IPS DF 19.7 (cell line): ENCODE data around the gene DEFB131B.
"Not testable (repeated sequence)": the region's sequence is repeated elsewhere in the genome, so short reads cannot be mapped to it uniquely, and the experiment has no call there.

Experiments
- DNase-seq: peaks from one replicate; pipeline ENCODE4 v3.0.0-alpha.2; 2013; ENCODE audit warnings: low read depth, low spot score

The DEFB131B gene

GRCh38 chr11:71911321-71911985 is 33.2 kb downstream of the DEFB131B start:
- DNase-seq, result not testable (repeated sequence)

DNA sequence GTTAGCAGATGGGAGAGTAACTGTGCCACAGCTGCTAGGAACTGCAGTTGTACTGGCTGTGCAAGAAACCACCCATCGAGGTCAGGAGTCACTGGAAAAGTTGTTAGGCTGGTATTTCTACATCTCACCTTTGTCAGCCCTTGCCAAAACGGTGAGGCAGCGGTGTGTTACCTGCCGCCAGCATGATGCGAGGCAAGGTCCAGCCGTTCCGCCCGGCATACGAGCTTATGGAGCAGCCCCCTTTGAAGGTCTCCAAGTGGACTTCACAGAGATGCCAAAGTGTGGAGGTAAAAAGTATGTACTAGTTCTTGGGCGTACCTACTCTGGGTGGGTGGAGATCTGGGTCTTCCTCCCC is 33.7 kb downstream of the DEFB131B start:
- DNase-seq, result not testable (repeated sequence)

- no peak for DNase-seq
Measured at GRCh38 chr11:71913756-71914526, 35.7 kb downstream of the DEFB131B start.

DNA sequence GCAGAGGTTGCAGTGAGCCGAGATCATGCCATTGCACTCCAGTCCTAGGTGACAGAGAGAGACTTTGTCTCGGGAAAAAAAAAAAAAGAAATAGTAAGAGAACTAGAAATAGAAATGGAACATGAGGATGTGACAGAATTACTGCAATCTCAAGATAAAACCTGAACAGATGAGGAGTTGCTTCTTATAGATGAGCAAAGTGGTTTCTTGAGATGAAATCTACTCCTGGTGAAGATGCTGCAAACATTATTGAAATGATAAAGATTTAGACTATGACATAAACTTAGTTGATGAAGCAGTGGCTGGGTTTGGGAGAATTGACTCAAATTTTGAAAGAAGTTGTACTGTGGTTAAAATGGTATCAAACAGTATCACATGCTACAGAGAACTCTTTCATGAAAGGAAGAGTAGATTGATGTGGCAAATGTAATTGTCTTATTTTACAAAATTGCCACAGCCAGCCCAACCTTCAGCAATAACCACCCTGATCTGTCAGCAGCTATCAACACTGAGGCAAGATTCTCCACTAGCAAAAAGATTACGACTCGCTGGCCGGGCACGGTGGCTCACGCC is 36.5 kb downstream of the DEFB131B start:
- no peak for DNase-seq

DNA sequence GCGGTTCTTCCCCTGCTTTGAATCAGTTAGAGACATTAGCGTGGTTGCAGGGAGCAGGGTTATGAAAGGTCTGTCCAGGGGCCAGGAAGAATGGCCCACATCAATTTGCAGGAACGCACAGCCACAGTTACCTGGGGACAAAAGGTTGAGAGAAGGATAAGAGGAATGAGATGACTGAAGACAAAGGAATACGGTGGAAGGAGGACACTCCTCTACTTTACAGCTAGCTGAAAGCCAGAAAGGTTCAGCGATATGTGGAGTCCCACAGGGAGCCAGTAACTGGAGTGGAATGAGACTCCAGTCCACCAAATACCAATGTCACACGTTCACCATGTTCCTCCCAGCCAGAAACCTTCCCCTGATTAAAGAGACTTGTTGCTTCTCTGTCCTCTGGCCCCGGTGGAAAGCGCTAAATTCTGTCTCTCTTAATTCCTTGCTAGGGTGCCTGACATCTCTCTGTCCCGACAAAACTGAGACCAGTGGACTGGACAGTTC is 39.4 kb downstream of the DEFB131B start:
- no peak for DNase-seq

DNA sequence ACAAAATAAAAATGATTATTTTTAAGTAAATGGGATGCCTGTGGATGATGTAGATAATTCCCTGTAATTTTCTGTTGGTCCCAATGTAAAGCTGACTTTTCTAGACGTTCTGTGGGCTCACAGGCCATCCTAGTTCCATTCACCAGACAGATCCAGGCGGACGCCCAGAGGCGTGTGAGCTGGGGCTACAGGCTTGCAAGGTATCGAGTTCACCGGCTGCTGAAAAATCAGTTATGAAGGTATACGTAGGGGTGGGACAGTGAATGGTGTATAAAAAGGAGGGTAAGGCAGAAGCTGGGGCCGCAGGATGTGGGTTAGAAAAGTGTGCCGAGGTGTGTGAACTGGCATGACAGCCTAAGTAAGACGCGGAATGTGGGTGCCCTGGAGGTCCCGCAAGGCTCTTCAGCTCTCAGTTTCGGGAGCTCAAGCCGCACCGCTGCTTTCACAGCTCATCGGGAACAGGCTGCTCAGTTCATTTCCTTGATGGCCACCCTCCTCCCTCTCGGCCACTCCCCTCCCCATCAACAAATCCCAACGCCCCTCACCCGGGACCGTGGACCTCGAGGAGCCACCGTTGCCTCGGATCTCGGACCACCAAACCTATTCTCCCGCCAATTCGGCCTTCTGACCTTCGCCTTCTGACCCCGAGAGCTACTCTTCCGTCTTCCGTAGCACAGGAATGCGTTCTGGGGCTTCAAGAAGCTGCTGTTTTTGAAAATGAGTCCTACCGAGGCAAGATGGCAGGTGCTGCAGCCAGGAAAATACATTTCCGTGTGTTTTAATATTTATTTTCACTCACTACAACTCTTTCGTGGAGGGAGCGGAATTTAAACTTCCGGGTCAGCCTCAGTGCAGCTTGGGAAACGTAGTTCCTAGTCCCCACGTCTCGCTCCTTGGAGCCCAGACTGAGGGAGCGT is 49.8 kb downstream of the DEFB131B start, which contains the start of gene XNDC1N:
XNDC1N (minus strand) TSS at position 775 of the 917 bp plus-strand sequence. CDS start 5,241 bp downstream, outside the sequence.
- DNase-seq, result peak; percentile 72

DNA sequence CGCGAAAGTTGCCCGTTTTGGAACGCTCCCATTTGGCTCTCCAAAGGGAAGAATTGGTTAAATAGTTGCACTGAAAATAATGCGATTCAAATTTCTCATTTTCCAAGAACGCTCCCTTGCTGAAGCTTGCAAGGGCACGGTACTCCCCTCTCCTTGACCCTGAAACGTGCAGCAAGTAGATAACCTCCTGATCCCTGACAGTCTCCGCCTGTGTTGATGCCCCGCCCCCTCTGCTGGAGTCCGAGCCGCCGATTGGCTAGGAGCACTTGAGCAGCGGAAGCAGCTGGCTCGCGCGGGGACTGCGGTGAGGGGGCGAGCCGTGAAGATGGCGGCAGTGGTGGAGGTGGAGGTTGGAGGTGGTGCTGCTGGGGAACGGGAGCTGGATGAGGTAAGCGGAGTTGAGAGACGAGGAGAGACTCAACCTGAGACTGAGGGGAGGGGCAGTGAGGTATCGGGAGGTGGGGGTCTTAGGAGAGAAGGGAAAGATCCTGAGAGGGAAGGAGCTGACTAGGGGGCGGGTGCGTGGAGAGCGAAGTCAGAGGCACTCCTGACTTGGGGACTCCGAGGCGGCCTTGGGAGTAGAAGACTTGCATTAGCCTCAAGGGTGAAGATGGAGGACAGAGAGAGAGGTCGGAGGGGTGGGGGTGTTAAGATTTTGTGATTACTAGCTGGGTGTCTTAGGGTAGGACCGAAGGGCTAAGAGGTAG is 50.6 kb downstream of the DEFB131B start, which contains the start of gene RNF121:
RNF121 (plus strand) TSS at position 310 of the 707 bp plus-strand sequence; CDS start at position 326, 16 bp downstream.
- DNase-seq, result peak; percentile 83

DNA sequence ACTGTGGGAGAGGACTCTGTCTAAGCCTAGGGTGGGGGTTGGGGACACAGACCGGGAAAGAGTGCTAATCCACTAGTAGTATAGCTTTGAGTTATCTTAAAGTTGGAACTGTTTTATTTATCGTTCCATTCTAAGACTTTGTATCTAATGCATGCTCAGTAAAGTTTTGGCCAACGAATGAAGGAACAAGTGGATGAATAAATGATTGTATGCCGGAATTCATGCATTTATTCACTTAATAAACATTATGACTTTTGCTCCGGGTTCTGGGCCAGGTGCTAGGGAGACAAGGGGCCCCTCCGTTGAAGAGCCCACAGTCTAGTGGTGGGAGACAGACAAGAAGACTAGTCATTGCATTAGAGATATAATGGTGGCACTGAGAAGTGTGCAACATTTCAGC is 51.2 kb downstream of the DEFB131B start:
- no peak for DNase-seq

DNA sequence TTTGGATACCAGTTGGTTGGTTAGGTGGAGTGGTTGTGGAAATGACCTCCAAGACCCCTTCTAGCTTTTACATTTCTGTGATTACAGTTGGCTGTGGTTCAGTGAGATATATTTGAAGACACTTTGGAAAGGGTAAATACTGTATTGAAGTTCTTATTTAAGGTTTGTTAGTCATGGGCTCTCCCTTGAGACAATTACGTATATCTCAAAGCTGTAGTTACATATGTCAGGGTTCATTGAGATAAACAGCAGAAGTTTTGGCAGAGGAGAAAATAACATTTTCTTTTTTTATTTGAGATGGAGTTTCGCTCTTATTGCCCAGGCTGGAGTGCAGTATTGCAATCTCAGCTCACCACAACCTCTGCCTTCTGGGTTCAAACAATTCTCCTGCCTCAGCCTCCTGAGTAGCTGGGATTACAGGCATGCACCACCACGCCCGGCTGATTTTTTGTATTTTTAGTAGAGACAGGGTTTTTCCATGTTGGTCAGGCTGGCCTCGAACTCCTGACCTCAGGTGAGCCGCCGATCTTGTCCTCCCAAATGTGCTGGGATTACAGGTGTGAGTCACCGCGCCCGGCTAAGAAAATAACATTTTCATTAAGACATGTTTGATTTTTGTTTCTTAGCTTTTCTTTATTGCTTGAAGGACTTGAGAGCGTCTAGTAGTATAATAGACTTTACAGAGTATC is 52.4 kb downstream of the DEFB131B start:
- DNase-seq, result no peak

DNA sequence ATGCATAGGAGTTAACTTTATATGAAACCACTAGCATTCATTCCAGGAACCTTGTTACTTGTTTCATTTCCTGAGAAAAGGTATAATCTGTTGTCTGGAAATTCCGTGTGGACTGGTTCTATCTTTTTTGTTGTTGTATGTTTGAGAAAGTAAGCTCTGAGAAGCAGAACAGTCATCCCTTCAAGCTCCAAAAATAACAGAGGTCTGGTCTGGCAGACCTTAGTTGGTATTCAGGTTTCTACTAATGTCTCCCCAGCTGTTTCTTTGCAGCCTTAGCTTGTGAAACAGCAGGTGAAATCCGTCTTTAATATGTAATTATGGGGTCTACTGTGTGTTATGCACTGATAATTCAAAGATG is 53.0 kb downstream of the DEFB131B start:
- DNase-seq, result no peak

DNA sequence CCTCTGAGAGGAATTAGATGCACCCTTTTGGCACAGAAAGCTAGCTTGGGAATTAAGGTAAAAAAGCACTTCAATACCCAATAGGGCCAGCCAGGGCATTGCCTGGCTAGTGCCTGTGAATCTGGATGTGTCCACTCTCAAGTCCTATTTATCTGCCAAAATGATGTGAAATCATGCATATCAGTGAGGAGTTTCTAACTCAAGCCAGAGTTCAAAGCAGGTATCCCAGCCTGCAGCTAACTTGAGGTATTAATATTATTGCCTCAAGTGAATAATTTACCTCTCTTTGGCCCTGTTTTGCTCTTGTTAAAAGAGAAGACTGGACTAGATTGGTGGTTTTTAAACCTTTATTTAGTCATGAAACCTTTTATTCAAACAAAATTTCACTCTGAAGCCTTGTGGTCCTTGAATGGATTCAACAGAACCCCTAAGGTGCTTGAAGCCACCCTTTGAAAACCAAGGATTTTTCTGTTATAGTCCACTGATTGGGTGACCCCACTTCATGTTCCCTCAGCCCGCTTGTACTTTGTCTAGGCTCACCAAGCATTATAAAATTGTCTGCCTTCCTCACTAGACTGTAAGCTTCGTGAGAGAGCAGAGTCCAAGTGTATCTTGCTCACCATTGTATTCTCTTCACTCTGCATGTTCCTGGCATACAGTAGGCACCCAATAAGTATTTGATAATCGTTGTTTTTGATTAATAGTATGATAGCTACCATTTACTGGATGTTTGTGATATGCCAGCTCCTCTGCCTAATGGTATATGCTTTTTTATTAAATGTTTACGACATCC is 55.1 kb downstream of the DEFB131B start:
- no peak for DNase-seq
